Stimulated activated CD4-positive, alpha-beta T cell treated with anti-CD3 and anti-CD28 coated beads, Interleukin-12 subunit alpha, Interleukin-12 subunit beta, amount 100 ng/mL, for 48 hours (primary cell): Measurements from ENCODE around the gene ITGA8.
"Not testable (repeated sequence)": the region's sequence is repeated elsewhere in the genome, so short reads cannot be mapped to it uniquely, and the experiment has no call there.

Experiments
- DNase-seq, 3 donors: peaks; one replicate each; pipeline ENCODE4 v3.0.0-alpha.2; 2020; ENCODE audit warnings: low read depth in 2 of 3, low spot score in 1 of 3

The ITGA8 gene

GRCh38 chr10:15510963-15511362 is 208.8 kb downstream of the ITGA8 start:
- DNase-seq = no peak

- DNase-seq = no peak
These were observed 214.4 kb downstream of the ITGA8 start for GRCh38 chr10:15505329-15505728.

GRCh38 chr10:15504101-15504840 is 215.5 kb downstream of the ITGA8 start:
- no peak for DNase-seq

GRCh38 chr10:15494850-15495506 is 224.7 kb downstream of the ITGA8 start:
- no peak for DNase-seq

GRCh38 chr10:15491856-15492642 is 227.7 kb downstream of the ITGA8 start:
- DNase-seq = no peak

- no peak for DNase-seq
These were observed 230.3 kb downstream of the ITGA8 start for GRCh38 chr10:15489431-15489830.

GRCh38 chr10:15487376-15487775 is 232.3 kb downstream of the ITGA8 start:
- no peak for DNase-seq

- no peak for DNase-seq
These were observed 233.3 kb downstream of the ITGA8 start for GRCh38 chr10:15486404-15486803.

- DNase-seq = no peak
These were observed 233.9 kb downstream of the ITGA8 start for GRCh38 chr10:15485684-15486316.

- DNase-seq = no peak
These were observed 234.7 kb downstream of the ITGA8 start for GRCh38 chr10:15485027-15485426.

GRCh38 chr10:15484128-15484527 is 235.6 kb downstream of the ITGA8 start:
- DNase-seq = no peak

GRCh38 chr10:15483215-15484075 is 236.3 kb downstream of the ITGA8 start:
- DNase-seq = no peak

- DNase-seq = no peak
These were observed 237.6 kb downstream of the ITGA8 start for GRCh38 chr10:15482156-15482555.

- DNase-seq = no peak
These were observed 240.8 kb downstream of the ITGA8 start for GRCh38 chr10:15478950-15479349.

- DNase-seq = no peak
These were observed 241.3 kb downstream of the ITGA8 start for GRCh38 chr10:15478429-15478828.

- DNase-seq = no peak
These were observed 243.4 kb downstream of the ITGA8 start for GRCh38 chr10:15476337-15476736.

GRCh38 chr10:15475439-15475838 is 244.3 kb downstream of the ITGA8 start:
- not testable (repeated sequence) for DNase-seq

- no peak for DNase-seq
These were observed 245.1 kb downstream of the ITGA8 start for GRCh38 chr10:15474671-15475070.

GRCh38 chr10:15473396-15473767 is 246.3 kb downstream of the ITGA8 start:
- no peak for DNase-seq
